IMR-90 (cell line): ENCODE measurements around the gene C4orf33. TPM values are rescaled to one million over a fixed set of nuclear protein-coding genes. Genes with fewer than 3 reads are reported as not detected.

Experiments
- ATAC-seq: fragments of 200-7000 bp; cut with Tn5 transposase; 2 replicates; pipeline ENCODE4 v1.9.1; 2020; ENCODE audit warnings: low read depth, mild to moderate bottlenecking, moderate library complexity
- BruUV-seq: library from RNA; stranded (reverse); fragments of 400-500 nt; replicated peaks from 2 replicates; lab custom pipeline; 2021; lab: Mats Ljungman, UMichigan
- CTCF ChIA-PET: fragments of 300-600 bp; formaldehyde crosslinking; extraction: SDS; loops from one replicate; lab custom pipeline; 2021; ENCODE audit warnings: antibody characterized with exemption; lab: Yijun Ruan, JAX
- POLR2A ChIA-PET: fragments of 300-600 bp; sonication (Branson Sonifier 250); formaldehyde crosslinking; loops from one replicate; lab custom pipeline; 2022; ENCODE audit warnings: antibody characterized with exemption; ENCODE audit not compliant: unreplicated experiment; lab: Charles Lee
- DNase-seq: peaks from one replicate; pipeline ENCODE4 v3.0.0; 2013
- H2AFZ ChIP-seq: replicated peaks from 2 replicates; pipeline ENCODE3; 2013; ENCODE audit warnings: low read length, mild to moderate bottlenecking; ENCODE audit not compliant: poor library complexity
- H2AK5ac ChIP-seq: 2 replicates; pipeline ENCODE4 v1.6.1; 2013; ENCODE audit warnings: low read depth, low read length, inconsistent platforms
- H2AK9ac ChIP-seq: replicated peaks from 2 replicates; pipeline ENCODE3; 2013; ENCODE audit warnings: mild to moderate bottlenecking, low read depth, low read length, moderate library complexity; ENCODE audit not compliant: poor library complexity
- H2BK120ac ChIP-seq: 2 replicates; pipeline ENCODE4 v1.6.1; 2013; ENCODE audit warnings: low read depth, low read length, inconsistent platforms
- H2BK15ac ChIP-seq: 3 replicates; pipeline ENCODE4 v1.6.1; 2013; ENCODE audit warnings: low read depth, low read length, inconsistent platforms
- H2BK20ac ChIP-seq: 2 replicates; pipeline ENCODE4 v1.6.1; 2013; ENCODE audit warnings: low read depth, mild to moderate bottlenecking, inconsistent platforms, low read length, moderate library complexity
- H2BK5ac ChIP-seq: 2 replicates; pipeline ENCODE4 v1.6.1; 2013; ENCODE audit warnings: mild to moderate bottlenecking, low read depth, low read length, inconsistent platforms; ENCODE audit not compliant: poor library complexity, severe bottlenecking
- H3K14ac ChIP-seq: replicated peaks from 2 replicates; pipeline ENCODE4 v1.6.1; 2013; ENCODE audit warnings: low read depth, low read length, inconsistent platforms
- H3K18ac ChIP-seq: 2 replicates; pipeline ENCODE4 v1.6.1; 2013; ENCODE audit warnings: low read depth, low read length, control low read depth
- H3K23ac ChIP-seq: 2 replicates; pipeline ENCODE4 v1.6.1; 2013; ENCODE audit warnings: low read depth, low read length, inconsistent platforms
- H3K27ac ChIP-seq: 2 replicates; pipeline ENCODE4 v1.5.1; 2013; ENCODE audit warnings: mild to moderate bottlenecking, control low read depth, low read length; ENCODE audit not compliant: insufficient read depth
- H3K27me3 ChIP-seq: 2 replicates; pipeline ENCODE4 v1.6.1; 2013; ENCODE audit warnings: low read length; ENCODE audit not compliant: control insufficient read depth, insufficient read depth
- H3K36me3 ChIP-seq: 2 replicates; pipeline ENCODE4 v1.6.1; 2013; ENCODE audit warnings: low read length, mixed read lengths; ENCODE audit not compliant: control insufficient read depth, insufficient read depth
- H3K4ac ChIP-seq: 2 replicates; pipeline ENCODE4 v1.6.1; 2013; ENCODE audit warnings: low read depth, low read length, inconsistent platforms
- H3K4me1 ChIP-seq: 2 replicates; pipeline ENCODE4 v1.6.1; 2013; ENCODE audit warnings: low read length, mixed read lengths; ENCODE audit not compliant: control insufficient read depth, insufficient read depth
- H3K4me2 ChIP-seq: 2 replicates; pipeline ENCODE4 v1.6.1; 2013; ENCODE audit warnings: low read depth, mild to moderate bottlenecking, control low read depth, low read length, moderate library complexity
- H3K4me3 ChIP-seq: 2 replicates; pipeline ENCODE4 v1.5.1; 2013; ENCODE audit warnings: low read depth, mild to moderate bottlenecking, control low read depth, low read length, moderate library complexity; ENCODE audit not compliant: insufficient read depth
- H3K56ac ChIP-seq: 2 replicates; pipeline ENCODE4 v1.6.1; 2013; ENCODE audit warnings: low read length, inconsistent platforms; ENCODE audit not compliant: insufficient read depth; ENCODE audit errors: extremely low read depth
- H3K79me1 ChIP-seq, 2 experiments: 2 replicates each; pipeline ENCODE4 v1.6.1; 2013; ENCODE audit warnings: low read length in 2 of 2, inconsistent platforms in 1 of 2, low read depth in 1 of 2
- H3K9ac ChIP-seq: 2 replicates; pipeline ENCODE4 v1.6.1; 2013; ENCODE audit warnings: low read depth, low read length, control low read depth
- H3K9me1 ChIP-seq: 2 replicates; pipeline ENCODE4 v1.6.1; 2013; ENCODE audit warnings: low read length, inconsistent platforms; ENCODE audit not compliant: insufficient read depth
- H3K9me3 ChIP-seq: 2 replicates; pipeline ENCODE4 v1.6.1; 2013; ENCODE audit warnings: low read length; ENCODE audit not compliant: control insufficient read depth, insufficient read depth
- H4K20me1 ChIP-seq: 2 replicates; pipeline ENCODE4 v1.6.1; 2013; ENCODE audit warnings: low read length, inconsistent platforms; ENCODE audit not compliant: insufficient read depth
- H4K5ac ChIP-seq: 2 replicates; pipeline ENCODE4 v1.6.1; 2013; ENCODE audit warnings: mild to moderate bottlenecking, low read depth, low read length, control low read depth
- H4K8ac ChIP-seq, 2 experiments: 2 replicates each; pipeline ENCODE4 v1.6.1; 2013; ENCODE audit warnings: low read depth in 2 of 2, low read length in 2 of 2, control low read depth in 1 of 2, inconsistent platforms in 1 of 2
- H4K91ac ChIP-seq: 2 replicates; pipeline ENCODE4 v1.6.1; 2013; ENCODE audit warnings: low read depth, low read length, inconsistent platforms; ENCODE audit not compliant: insufficient read depth
- CEBPB ChIP-seq: IDR thresholded peaks from 2 replicates; pipeline ENCODE4 v1.6.1; 2012; ENCODE audit warnings: low read depth, low read length, improper control_type of control experiment
- CHD1 ChIP-seq: IDR thresholded peaks from 2 replicates; pipeline ENCODE4 v1.6.1; 2012; ENCODE audit warnings: low read depth, low read length, improper control_type of control experiment
- FOS ChIP-seq: fragments of 150-350 bp; IDR thresholded peaks from 2 replicates; pipeline ENCODE4 v1.6.1; 2016; ENCODE audit warnings: low read depth, low read length
- MAZ ChIP-seq: IDR thresholded peaks from 2 replicates; pipeline ENCODE4 v1.6.1; 2012; ENCODE audit warnings: low read depth, mild to moderate bottlenecking, low read length, improper control_type of control experiment, moderate library complexity, borderline replicate concordance
- MXI1 ChIP-seq: IDR thresholded peaks from 2 replicates; pipeline ENCODE4 v1.6.1; 2012; ENCODE audit warnings: low read depth, mild to moderate bottlenecking, low read length, moderate library complexity, borderline replicate concordance
- NFE2L2 ChIP-seq: fragments of 150-350 bp; IDR thresholded peaks from 2 replicates; pipeline ENCODE4 v1.6.1; 2016; ENCODE audit warnings: low read depth, mild to moderate bottlenecking, low read length
- POLR2A ChIP-seq: IDR thresholded peaks from 2 replicates; pipeline ENCODE4 v1.6.1; 2012; ENCODE audit warnings: mild to moderate bottlenecking, low read depth, low read length
- RAD21 ChIP-seq: IDR thresholded peaks from 2 replicates; pipeline ENCODE4 v1.6.1; 2012; ENCODE audit warnings: low read length, improper control_type of control experiment
- SMC3 ChIP-seq: fragments of 150-350 bp; IDR thresholded peaks from 2 replicates; pipeline ENCODE4 v1.6.1; 2016; ENCODE audit warnings: low read depth, mild to moderate bottlenecking, antibody characterized with exemption, low read length, moderate library complexity
- WGBS, 2 experiments: methylation state at CpG; one replicate each; pipeline versions ENCODE4 v1.1.5 to v1.1.7; 2013; ENCODE audit warnings: missing lambda C conversion rate in 2 of 2; ENCODE audit not compliant: insufficient read length in 1 of 2; ENCODE audit errors: extremely low coverage in 2 of 2; 5-methylcytosine and 5-hydroxymethylcytosine counted together
- dilution Hi-C: fragments of 300-500 bp; cut with HindIII; formaldehyde crosslinking; loops from one replicate; pipeline ENCODE4 v1.14.3; 2018; ENCODE audit warnings: low sequenced_read_pairs; ENCODE audit not compliant: unreplicated experiment
- in situ Hi-C: fragments of 300-500 bp; cut with MboI; formaldehyde crosslinking; loops from 3 replicates; pipeline ENCODE4 v1.14.3; 2019; ENCODE audit warnings: low sequenced_read_pairs, inconsistent platforms, mixed read lengths
- intact Hi-C: fragments of 100-400 bp; cut with micrococcal nuclease; formaldehyde crosslinking; loops from 2 replicates; pipeline ENCODE4 v1.10.0; 2022
- polyA plus RNA-seq, 3 experiments: library from polyadenylated mRNA; depleted of rRNA; stranded (reverse); fragments of >200 nt; gene quantifications; 2 replicates each; pipeline ENCODE4 v1.2.3, GENCODE V29; 2012; ENCODE audit warnings: low replicate concordance in 1 of 3
- total RNA-seq: library from RNA; depleted of rRNA; stranded (reverse); fragments of >200 nt; gene quantifications from 2 replicates; pipeline ENCODE4 v1.2.3, GENCODE V29; 2012
- TF ChIP-seq, protein P1 (sequence below): fragments of 150-350 bp; IDR thresholded peaks from 2 replicates; pipeline ENCODE4 v1.6.1; 2017; ENCODE audit warnings: mild to moderate bottlenecking, antibody characterized with exemption, low read length, low read depth
- TF ChIP-seq, protein P2 (sequence below): fragments of 150-350 bp; IDR thresholded peaks from 2 replicates; pipeline ENCODE4 v1.6.1; 2016; ENCODE audit warnings: low read depth, mild to moderate bottlenecking, low read length, moderate library complexity, borderline replicate concordance
- TF ChIP-seq, protein P3 (sequence below): conservative IDR thresholded peaks from 2 replicates; pipeline ENCODE4 v1.5.1; 2012; ENCODE audit warnings: mild to moderate bottlenecking, low read depth, low read length, improper control_type of control experiment

The C4orf33 gene
- total and polyA plus RNA-seq, 2 of the 4 experiments (the other 2 are of a cell fraction), result 4.7 to 5.3 TPM

DNA sequence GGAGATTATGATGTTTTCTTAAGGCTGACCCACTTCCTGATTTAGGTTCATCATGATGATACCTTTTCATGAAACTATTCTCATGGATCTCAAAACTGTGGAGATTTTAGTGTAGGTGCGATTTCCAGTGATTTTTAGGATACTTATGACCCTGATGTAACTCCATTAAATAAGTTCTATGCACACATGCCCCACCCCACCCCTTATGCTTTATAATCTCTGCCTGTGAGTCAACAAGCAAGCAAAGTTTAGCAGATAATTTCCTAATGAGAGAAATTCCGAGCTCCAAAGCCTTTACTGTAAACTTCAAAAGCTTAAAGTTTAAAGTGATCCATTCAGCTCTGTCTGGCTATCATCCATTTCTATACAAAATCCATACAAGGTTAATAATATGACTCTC is 56.4 kb downstream of the C4orf33 start:
- Histone ChIP-seq H2AFZ (no peak overlapping the region), H3K79me1 (no peaks in the 10 kb centered on the region), H3K36me3 (no peaks in the 10 kb centered on the region), H4K8ac (no peak overlapping the region), H4K91ac (no peak overlapping the region), H3K56ac (no peak overlapping the region), H3K18ac (no peak overlapping the region), H4K5ac (no peak overlapping the region), H4K20me1 (no peaks in the 10 kb centered on the region), H3K27me3 (peaks cover 3% of the 10 kb centered on the region), H2AK9ac (no peak overlapping the region), H3K4me2 (no peak overlapping the region), H3K9me3 (no peaks in the 10 kb centered on the region), H2BK5ac (no peak overlapping the region), H3K4ac (no peak overlapping the region), H2BK20ac (no peak overlapping the region), H3K9ac (no peak overlapping the region), H2BK120ac (no peak overlapping the region), H2AK5ac (no peak overlapping the region), H3K4me3 (no peak overlapping the region), H3K23ac (no peak overlapping the region), H3K9me1 (no peaks in the 10 kb centered on the region), H3K4me1 (no peaks in the 10 kb centered on the region), H3K27ac (no peak overlapping the region), H3K14ac (no peak overlapping the region), H2BK15ac (no peak overlapping the region)
- DNase-seq (no peak), ATAC-seq (no peak)
- ChIA-PET CTCF (no interaction called here), POLR2A (no interaction called here)
- WGBS, 2 experiments, result no CpG with 5 or more reads among the region's 2 CpGs
- in situ Hi-C loops (no loop called here), intact Hi-C loops (no loop called here), dilution Hi-C loops (no loop called here)
- BruUV-seq, result no TSS peak
- TF ChIP-seq POLR2A (no peak), MAZ (no peak), NFE2L2 (no peak), CEBPB (no peak), CHD1 (no peak), RAD21 (no peak), MXI1 (no peak), SMC3 (no peak), FOS (no peak)
- TF ChIP-seq, protein P1, sequence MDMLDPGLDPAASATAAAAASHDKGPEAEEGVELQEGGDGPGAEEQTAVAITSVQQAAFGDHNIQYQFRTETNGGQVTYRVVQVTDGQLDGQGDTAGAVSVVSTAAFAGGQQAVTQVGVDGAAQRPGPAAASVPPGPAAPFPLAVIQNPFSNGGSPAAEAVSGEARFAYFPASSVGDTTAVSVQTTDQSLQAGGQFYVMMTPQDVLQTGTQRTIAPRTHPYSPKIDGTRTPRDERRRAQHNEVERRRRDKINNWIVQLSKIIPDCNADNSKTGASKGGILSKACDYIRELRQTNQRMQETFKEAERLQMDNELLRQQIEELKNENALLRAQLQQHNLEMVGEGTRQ, result no peak
- TF ChIP-seq, protein P2, sequence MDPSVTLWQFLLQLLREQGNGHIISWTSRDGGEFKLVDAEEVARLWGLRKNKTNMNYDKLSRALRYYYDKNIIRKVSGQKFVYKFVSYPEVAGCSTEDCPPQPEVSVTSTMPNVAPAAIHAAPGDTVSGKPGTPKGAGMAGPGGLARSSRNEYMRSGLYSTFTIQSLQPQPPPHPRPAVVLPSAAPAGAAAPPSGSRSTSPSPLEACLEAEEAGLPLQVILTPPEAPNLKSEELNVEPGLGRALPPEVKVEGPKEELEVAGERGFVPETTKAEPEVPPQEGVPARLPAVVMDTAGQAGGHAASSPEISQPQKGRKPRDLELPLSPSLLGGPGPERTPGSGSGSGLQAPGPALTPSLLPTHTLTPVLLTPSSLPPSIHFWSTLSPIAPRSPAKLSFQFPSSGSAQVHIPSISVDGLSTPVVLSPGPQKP, result no peak
- TF ChIP-seq, protein P3, sequence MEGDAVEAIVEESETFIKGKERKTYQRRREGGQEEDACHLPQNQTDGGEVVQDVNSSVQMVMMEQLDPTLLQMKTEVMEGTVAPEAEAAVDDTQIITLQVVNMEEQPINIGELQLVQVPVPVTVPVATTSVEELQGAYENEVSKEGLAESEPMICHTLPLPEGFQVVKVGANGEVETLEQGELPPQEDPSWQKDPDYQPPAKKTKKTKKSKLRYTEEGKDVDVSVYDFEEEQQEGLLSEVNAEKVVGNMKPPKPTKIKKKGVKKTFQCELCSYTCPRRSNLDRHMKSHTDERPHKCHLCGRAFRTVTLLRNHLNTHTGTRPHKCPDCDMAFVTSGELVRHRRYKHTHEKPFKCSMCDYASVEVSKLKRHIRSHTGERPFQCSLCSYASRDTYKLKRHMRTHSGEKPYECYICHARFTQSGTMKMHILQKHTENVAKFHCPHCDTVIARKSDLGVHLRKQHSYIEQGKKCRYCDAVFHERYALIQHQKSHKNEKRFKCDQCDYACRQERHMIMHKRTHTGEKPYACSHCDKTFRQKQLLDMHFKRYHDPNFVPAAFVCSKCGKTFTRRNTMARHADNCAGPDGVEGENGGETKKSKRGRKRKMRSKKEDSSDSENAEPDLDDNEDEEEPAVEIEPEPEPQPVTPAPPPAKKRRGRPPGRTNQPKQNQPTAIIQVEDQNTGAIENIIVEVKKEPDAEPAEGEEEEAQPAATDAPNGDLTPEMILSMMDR, result no peak
